Smooth muscle cell (in vitro differentiated cells): ENCODE measurements around the gene HOXA1. TPM values are rescaled to one million over a fixed set of nuclear protein-coding genes. Genes with fewer than 3 reads are reported as not detected.

ENCODE experiments used
- DNase-seq: peaks from one replicate; lab custom pipeline; 2025; ENCODE audit not compliant: unreplicated experiment; lab: John Stamatoyannopoulos, UW
- H2AFZ ChIP-seq: fragments of 200-600 bp; sonication (generic); 2 replicates; pipeline ENCODE4 v1.6.0; 2016; ENCODE audit warnings: antibody characterized with exemption, low read depth, mild to moderate bottlenecking
- H3F3A ChIP-seq: fragments of 200-600 bp; sonication (generic); 2 replicates; pipeline ENCODE4 v1.6.0; 2017; ENCODE audit warnings: antibody characterized with exemption, low read depth
- H3K27ac ChIP-seq: fragments of 200-600 bp; sonication (generic); 2 replicates; pipeline ENCODE4 v1.5.1; 2016; ENCODE audit warnings: low read depth, mild to moderate bottlenecking
- H3K27me3 ChIP-seq: fragments of 200-600 bp; sonication (generic); 2 replicates; pipeline ENCODE4 v1.6.1; 2016; ENCODE audit warnings: low read depth, mild to moderate bottlenecking
- H3K36me3 ChIP-seq: fragments of 200-600 bp; sonication (generic); 2 replicates; pipeline ENCODE4 v1.5.1; 2016; ENCODE audit warnings: low read depth
- H3K4me1 ChIP-seq: fragments of 200-600 bp; sonication (generic); 2 replicates; pipeline ENCODE4 v1.5.1; 2016; ENCODE audit warnings: low read depth
- H3K4me2 ChIP-seq: fragments of 200-600 bp; sonication (generic); 2 replicates; pipeline ENCODE4 v1.6.0; 2016; ENCODE audit warnings: mild to moderate bottlenecking
- H3K4me3 ChIP-seq: fragments of 200-600 bp; sonication (generic); 2 replicates; pipeline ENCODE4 v1.5.1; 2016; ENCODE audit warnings: mild to moderate bottlenecking
- H3K79me2 ChIP-seq: fragments of 200-600 bp; sonication (generic); 2 replicates; pipeline ENCODE4 v1.6.0; 2016; ENCODE audit warnings: low read depth, mild to moderate bottlenecking
- H3K9ac ChIP-seq: fragments of 200-600 bp; sonication (generic); 2 replicates; pipeline ENCODE4 v1.6.0; 2016; ENCODE audit warnings: low read depth
- H3K9me3 ChIP-seq: fragments of 200-600 bp; sonication (generic); replicated peaks from 2 replicates; pipeline ENCODE4 v1.5.1; 2016; ENCODE audit warnings: low read depth
- H4K20me1 ChIP-seq: fragments of 200-600 bp; sonication (generic); 2 replicates; pipeline ENCODE4 v1.6.0; 2016; ENCODE audit warnings: low read depth
- CTCF ChIP-seq: fragments of 200-600 bp; sonication (generic); IDR thresholded peaks from 2 replicates; pipeline ENCODE4 v1.5.1; 2017; ENCODE audit warnings: borderline replicate concordance, mild to moderate bottlenecking, antibody characterized with exemption; ENCODE audit not compliant: insufficient read depth, poor library complexity, severe bottlenecking
- WGBS: methylation state at CpG from one replicate; pipeline ENCODE4 v1.1.7; 2016; ENCODE audit warnings: low lambda C conversion rate; 5-methylcytosine and 5-hydroxymethylcytosine counted together
- polyA plus RNA-seq: library from polyadenylated mRNA; unstranded; fragments of >200 nt; fragmentation: Nextera tagmentation; extraction: Ambion mirVana; gene quantifications from 2 replicates; pipeline ENCODE4 v1.2.1, GENCODE V29; 2016
- total RNA-seq: library from RNA; depleted of rRNA; stranded (reverse); fragments of >200 nt; gene quantifications from 2 replicates; pipeline ENCODE4 v1.2.3, GENCODE V29; 2014

The HOXA1 gene
- total and polyA plus RNA-seq, 2 experiments from 2014 or later = 0.40 TPM; not detected in 1

GRCh38 chr7:27100694-27101170 is 4.9 kb upstream of the HOXA1 start:
- peaks cover 11% of the 10 kb centered on the region for H3K4me1 ChIP-seq
- H3K4me3 ChIP-seq = no peak overlapping the region
- no peaks in the 10 kb centered on the region for H3F3A ChIP-seq
- no peak overlapping the region for H3K27ac ChIP-seq
- H3K27me3 ChIP-seq = peaks cover 100% of the 10 kb centered on the region
- H3K9ac ChIP-seq = no peak overlapping the region
- no peak for TF ChIP-seq CTCF
- peak overlapping the region; percentile 49 for H3K4me2 ChIP-seq
- H3K36me3 ChIP-seq = no peaks in the 10 kb centered on the region
- H3K9me3 ChIP-seq = no peaks in the 10 kb centered on the region
- 30% methylated on average over 8 of the region's 8 CpGs for WGBS
- H3K79me2 ChIP-seq = no peaks in the 10 kb centered on the region
- peaks cover 24% of the 10 kb centered on the region for H4K20me1 ChIP-seq
- no peak for DNase-seq
- H2AFZ ChIP-seq = no peak overlapping the region

DNA sequence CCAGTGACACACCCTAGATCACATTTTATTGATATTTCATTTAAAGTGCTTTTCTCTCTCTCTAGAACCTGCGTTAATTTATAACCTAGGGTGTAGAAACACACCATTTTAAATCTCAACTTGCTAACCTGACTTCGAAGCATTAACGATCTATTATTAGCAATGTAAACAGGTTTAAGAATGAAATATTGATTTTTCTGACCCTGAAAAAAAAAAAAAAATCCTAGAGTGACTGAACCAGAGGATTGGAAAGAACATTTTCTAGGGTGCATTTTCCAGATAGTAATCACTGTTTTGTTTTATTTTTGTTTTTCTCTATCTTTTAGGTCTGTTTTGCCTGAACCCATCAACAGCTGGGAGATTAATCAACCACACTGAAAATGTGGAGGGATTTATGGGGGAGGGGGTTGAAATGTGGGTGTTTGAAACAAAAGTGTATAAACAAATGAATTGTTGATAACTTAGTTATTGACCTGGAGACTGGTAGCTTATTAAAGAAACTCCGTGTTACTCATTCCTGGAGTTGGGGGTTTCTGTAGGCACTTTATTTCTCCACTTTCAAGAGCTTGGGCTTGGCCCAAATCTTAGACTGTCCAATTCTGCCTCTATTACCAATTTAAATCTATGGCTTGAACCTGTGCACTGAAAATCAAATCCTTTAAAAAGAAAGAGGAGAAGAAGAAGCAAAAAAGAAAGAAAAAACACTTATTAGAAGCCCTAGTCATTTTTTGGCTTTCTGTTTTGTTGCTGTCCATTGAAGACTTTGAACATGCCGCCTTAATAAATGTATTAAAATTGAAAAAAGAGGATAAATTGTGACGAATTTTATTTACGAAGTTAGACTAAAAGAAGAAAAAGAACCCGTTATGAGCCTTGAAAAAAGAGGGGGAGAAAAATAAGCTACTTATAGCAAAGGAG is 3.9 kb upstream of the HOXA1 start:
- no peaks in the 10 kb centered on the region for H3F3A ChIP-seq
- no peak overlapping the region for H3K27ac ChIP-seq
- H3K4me1 ChIP-seq = peaks cover 11% of the 10 kb centered on the region
- H3K4me2 ChIP-seq = no peak overlapping the region
- H2AFZ ChIP-seq = no peak overlapping the region
- H3K36me3 ChIP-seq = no peaks in the 10 kb centered on the region
- H3K79me2 ChIP-seq = no peaks in the 10 kb centered on the region
- no peaks in the 10 kb centered on the region for H3K9me3 ChIP-seq
- no peak overlapping the region for H3K4me3 ChIP-seq
- DNase-seq = no peak
- peaks cover 23% of the 10 kb centered on the region for H4K20me1 ChIP-seq
- H3K27me3 ChIP-seq = peaks cover 100% of the 10 kb centered on the region
- H3K9ac ChIP-seq = no peak overlapping the region
- 61% methylated on average over 8 of the region's 8 CpGs for WGBS
- no peak for TF ChIP-seq CTCF

- H3K27me3 ChIP-seq = peaks cover 100% of the 10 kb centered on the region
- no peaks in the 10 kb centered on the region for H3F3A ChIP-seq
- DNase-seq = no peak
- no peaks in the 10 kb centered on the region for H3K9me3 ChIP-seq
- TF ChIP-seq CTCF = no peak
- H3K4me3 ChIP-seq = peak overlapping the region; percentile 23
- H3K79me2 ChIP-seq = no peaks in the 10 kb centered on the region
- no peak overlapping the region for H3K27ac ChIP-seq
- H3K9ac ChIP-seq = no peak overlapping the region
- H4K20me1 ChIP-seq = peaks cover 23% of the 10 kb centered on the region
- H3K36me3 ChIP-seq = no peaks in the 10 kb centered on the region
- H2AFZ ChIP-seq = no peak overlapping the region
- H3K4me1 ChIP-seq = peaks cover 11% of the 10 kb centered on the region
- 5% methylated on average over 38 of the region's 38 CpGs for WGBS
- peak overlapping the region; percentile 73 for H3K4me2 ChIP-seq
Observed at GRCh38 chr7:27098578-27099451, 3.0 kb upstream of the HOXA1 start.
